HG03097 (cell line): ENCODE results near the gene ZC3H6.

Experiments used
- ATAC-seq: cut with Tn5 transposase; IDR thresholded peaks from one replicate; pipeline ENCODE4 v1.9.1; 2021; ENCODE audit not compliant: unreplicated experiment, low FRiP score

Gene ZC3H6

GRCh38 chr2:112275311-112275886 is at the start of gene ZC3H6:
Gene ZC3H6, plus strand, starts transcription at chr2:112275597. Its CDS starts 398 bp downstream, at chr2:112275995.
- ATAC-seq, result peak; percentile 95

- no peak for ATAC-seq
These were observed 46.0 kb upstream of the ZC3H6 start for GRCh38 chr2:112229348-112229747.

- ATAC-seq, result no peak
These were observed 45.0 kb upstream of the ZC3H6 start for GRCh38 chr2:112230371-112230770.

- ATAC-seq, result no peak
These were observed 35.5 kb upstream of the ZC3H6 start for GRCh38 chr2:112239862-112240261.

- no peak for ATAC-seq
These were observed 33.0 kb upstream of the ZC3H6 start for GRCh38 chr2:112242384-112242783.

GRCh38 chr2:112243233-112243632 is 32.2 kb upstream of the ZC3H6 start:
- ATAC-seq, result no peak

GRCh38 chr2:112244854-112245253 is 30.5 kb upstream of the ZC3H6 start:
- no peak for ATAC-seq

- no peak for ATAC-seq
These were observed 24.1 kb upstream of the ZC3H6 start for GRCh38 chr2:112251271-112251670.

GRCh38 chr2:112253261-112253815 is 22.1 kb upstream of the ZC3H6 start:
- no peak for ATAC-seq

- ATAC-seq, result peak; percentile 78
These were observed 20.7 kb upstream of the ZC3H6 start, which contains the start of gene ZC3H8 for GRCh38 chr2:112254466-112255240. Gene ZC3H8, minus strand, starts transcription at chr2:112255042. Its CDS starts 61 bp downstream, at chr2:112254981.

GRCh38 chr2:112255875-112256274 is 19.5 kb upstream of the ZC3H6 start:
- ATAC-seq, result no peak

- no peak for ATAC-seq
These were observed 18.7 kb upstream of the ZC3H6 start for GRCh38 chr2:112256654-112257053.

- ATAC-seq, result no peak
These were observed 17.8 kb upstream of the ZC3H6 start for GRCh38 chr2:112257575-112257974.

- no peak for ATAC-seq
These were observed 15.7 kb upstream of the ZC3H6 start for GRCh38 chr2:112259509-112260294.

- ATAC-seq, result no peak
These were observed 15.1 kb upstream of the ZC3H6 start for GRCh38 chr2:112260295-112260625.

GRCh38 chr2:112262876-112263275 is 12.5 kb upstream of the ZC3H6 start:
- no peak for ATAC-seq

- no peak for ATAC-seq
These were observed 6.8 kb upstream of the ZC3H6 start for GRCh38 chr2:112268547-112268946.

- ATAC-seq, result no peak
These were observed 2.7 kb upstream of the ZC3H6 start for GRCh38 chr2:112272669-112273068.

GRCh38 chr2:112273349-112273748 is 2.0 kb upstream of the ZC3H6 start:
- ATAC-seq, result no peak

GRCh38 chr2:112275887-112276773 is 733 bp downstream of the ZC3H6 start:
- peak; percentile 48 for ATAC-seq
